SK-N-SH (cell line): Measurements from ENCODE around the gene RFX3. TPM values are rescaled to one million over a fixed set of nuclear protein-coding genes. Genes with fewer than 3 reads are reported as not detected.

Experiments used
- CTCF ChIA-PET: fragments of 300-600, 350-600 bp; formaldehyde crosslinking; extraction: SDS; loops from one replicate; lab custom pipeline; 2021; lab: Yijun Ruan, JAX
- POLR2A ChIA-PET: fragments of 350-600 bp; sonication (Branson Sonifier 250); formaldehyde crosslinking; extraction: SDS; loops from one replicate; lab custom pipeline; 2020; ENCODE audit warnings: antibody characterized with exemption, inconsistent platforms; lab: Yijun Ruan, JAX
- DNase-seq: peaks from one replicate; pipeline ENCODE4 v3.0.0; 2012
- H2AFZ ChIP-seq: fragments of 200-600 bp; sonication (generic); 2 replicates; pipeline ENCODE4 v1.8.1; 2016; ENCODE audit warnings: antibody characterized with exemption, mild to moderate bottlenecking, low read depth
- H3F3A ChIP-seq: fragments of 200-600 bp; sonication (generic); replicated peaks from 2 replicates; pipeline ENCODE3; 2016; ENCODE audit warnings: antibody characterized with exemption, mild to moderate bottlenecking; ENCODE audit not compliant: insufficient read depth
- H3K27ac ChIP-seq, 2 experiments: fragments of 200-500 bp in 1 of 2; fragments of 200-600 bp in 1 of 2; sonication (Bioruptor generic) in 1 of 2; sonication (generic), shearing (Covaris generic) in 1 of 2; 2 replicates each; pipeline versions ENCODE4 v1.5.1 to v1.6.1; 2014 to 2016; ENCODE audit warnings: low read depth in 2 of 2, inconsistent platforms in 1 of 2, low read length in 1 of 2, mild to moderate bottlenecking in 1 of 2, mixed read lengths in 1 of 2
- H3K27me3 ChIP-seq: fragments of 200-600 bp; sonication (generic), shearing (Covaris generic); 2 replicates; pipeline ENCODE4 v1.6.1; 2016; ENCODE audit warnings: mixed run types; ENCODE audit not compliant: insufficient read depth
- H3K36me3 ChIP-seq, 2 experiments: fragments of 200-500 bp in 1 of 2; fragments of 200-600 bp in 1 of 2; sonication (Bioruptor generic) in 1 of 2; sonication (generic) in 1 of 2; replicated peaks in 1 of 2; 2 replicates each; pipeline versions ENCODE3 to v1.5.1; 2014 to 2016; ENCODE audit warnings: low read length in 1 of 2, mild to moderate bottlenecking in 1 of 2; ENCODE audit not compliant: insufficient read depth in 2 of 2, control insufficient read depth in 1 of 2
- H3K4me1 ChIP-seq, 2 experiments: fragments of 200-500 bp in 1 of 2; fragments of 200-600 bp in 1 of 2; sonication (Bioruptor generic) in 1 of 2; sonication (generic), shearing (Covaris generic) in 1 of 2; 2 replicates each; pipeline versions ENCODE4 v1.5.1 to v1.6.1; 2014 to 2016; ENCODE audit warnings: low read depth in 1 of 2, low read length in 1 of 2, mixed run types in 1 of 2; ENCODE audit not compliant: insufficient read depth in 2 of 2, control insufficient read depth in 1 of 2
- H3K4me2 ChIP-seq: fragments of 200-600 bp; sonication (generic), shearing (Covaris generic); 2 replicates; pipeline ENCODE4 v1.6.1; 2017; ENCODE audit warnings: mixed run types
- H3K4me3 ChIP-seq, 2 experiments: fragments of 200-500 bp in 1 of 2; fragments of 200-600 bp in 1 of 2; sonication (Bioruptor generic) in 1 of 2; sonication (generic), shearing (Covaris generic) in 1 of 2; 2 replicates each; pipeline versions ENCODE4 v1.5.1 to v1.8.1; 2014 to 2016; ENCODE audit warnings: low read depth in 2 of 2, inconsistent platforms in 1 of 2, low read length in 1 of 2, mild to moderate bottlenecking in 1 of 2, mixed read lengths in 1 of 2, moderate library complexity in 1 of 2
- H3K79me2 ChIP-seq: fragments of 200-600 bp; sonication (generic); 2 replicates; pipeline ENCODE4 v1.8.1; 2017; ENCODE audit warnings: mild to moderate bottlenecking; ENCODE audit not compliant: insufficient read depth
- H3K9ac ChIP-seq: fragments of 200-600 bp; sonication (generic); 2 replicates; pipeline ENCODE4 v1.6.1; 2017; ENCODE audit warnings: mixed run types
- H3K9me2 ChIP-seq: fragments of 200-600 bp; sonication (generic); 2 replicates; pipeline ENCODE4 v1.6.1; 2017; ENCODE audit warnings: mixed run types
- H3K9me3 ChIP-seq: fragments of 200-600 bp; sonication (generic); 2 replicates; pipeline ENCODE4 v1.6.1; 2017; ENCODE audit warnings: mixed run types, mild to moderate bottlenecking, moderate library complexity
- H4K20me1 ChIP-seq: fragments of 200-600 bp; sonication (generic); 2 replicates; pipeline ENCODE4 v1.6.1; 2017; ENCODE audit warnings: mild to moderate bottlenecking, mixed run types; ENCODE audit not compliant: insufficient read depth
- CHD2 ChIP-seq: fragments of 150-350 bp; IDR thresholded peaks from 2 replicates; pipeline ENCODE4 v1.6.1; 2018; ENCODE audit warnings: low read length; ENCODE audit not compliant: partially characterized antibody
- EP300 ChIP-seq, 2 experiments: IDR thresholded peaks; 2 replicates each; pipeline versions ENCODE4 v1.4.0 to v1.6.1; 2012; ENCODE audit warnings: borderline replicate concordance in 1 of 2, low read depth in 1 of 2, low read length in 1 of 2
- FOSL2 ChIP-seq: IDR thresholded peaks from 2 replicates; pipeline ENCODE4 v1.4.0; 2012; ENCODE audit warnings: low read depth, mild to moderate bottlenecking, moderate library complexity, borderline replicate concordance
- FOXJ3 ChIP-seq: sonication (generic); formaldehyde crosslinking; IDR thresholded peaks from 2 replicates; pipeline ENCODE4 v1.5.1; 2020; ENCODE audit warnings: mild to moderate bottlenecking, missing genetic modification reagents
- FOXM1 ChIP-seq: IDR thresholded peaks from 2 replicates; pipeline ENCODE4 v1.4.0; 2012; ENCODE audit warnings: low read depth, mild to moderate bottlenecking
- GATA2 ChIP-seq: sonication (generic); formaldehyde crosslinking; IDR thresholded peaks from 2 replicates; pipeline ENCODE4 v1.5.0; 2020; ENCODE audit warnings: mild to moderate bottlenecking, missing genetic modification reagents
- MEF2A ChIP-seq: IDR thresholded peaks from 2 replicates; pipeline ENCODE4 v1.4.0; 2012; ENCODE audit warnings: low read depth, borderline replicate concordance
- MXI1 ChIP-seq: IDR thresholded peaks from 2 replicates; pipeline ENCODE4 v1.6.1; 2012; ENCODE audit warnings: mild to moderate bottlenecking, low read depth, low read length, improper control_type of control experiment
- NFIC ChIP-seq: IDR thresholded peaks from 2 replicates; pipeline ENCODE4 v1.4.0; 2012; ENCODE audit warnings: borderline replicate concordance
- NRF1 ChIP-seq: IDR thresholded peaks from 2 replicates; pipeline ENCODE4 v1.6.1; 2012; ENCODE audit warnings: low read depth, mild to moderate bottlenecking, low read length
- RAD21 ChIP-seq: IDR thresholded peaks from 2 replicates; pipeline ENCODE4 v1.6.1; 2012; ENCODE audit warnings: mild to moderate bottlenecking, low read length
- RFX5 ChIP-seq: IDR thresholded peaks from 2 replicates; pipeline ENCODE4 v1.6.1; 2012; ENCODE audit warnings: mild to moderate bottlenecking, improper control_type of control experiment, low read length
- RXRA ChIP-seq: IDR thresholded peaks from 2 replicates; pipeline ENCODE4 v1.4.0; 2012; ENCODE audit warnings: low read depth, mild to moderate bottlenecking, borderline replicate concordance
- SMC3 ChIP-seq: IDR thresholded peaks from 2 replicates; pipeline ENCODE4 v1.6.1; 2012; ENCODE audit warnings: low read depth, low read length, improper control_type of control experiment
- USF2 ChIP-seq: fragments of 150-350 bp; IDR thresholded peaks from 2 replicates; pipeline ENCODE4 v1.6.1; 2017; ENCODE audit warnings: antibody characterized with exemption, low read length, low read depth, borderline replicate concordance
- WGBS: methylation state at CpG from one replicate; pipeline ENCODE4 v1.1.6; 2017; ENCODE audit warnings: low lambda C conversion rate; 5-methylcytosine and 5-hydroxymethylcytosine counted together
- polyA plus RNA-seq, 3 experiments: library from polyadenylated mRNA; depleted of rRNA; stranded (reverse); fragments of >200 nt; gene quantifications; 2 replicates each; pipeline ENCODE4 v1.2.3, GENCODE V29; 2012
- TF ChIP-seq, protein P1 (sequence below): fragments of 150-350 bp; IDR thresholded peaks from 2 replicates; pipeline ENCODE4 v1.6.1; 2016; ENCODE audit warnings: mild to moderate bottlenecking, low read depth, low read length

The RFX3 gene
- polyA plus RNA-seq, 1 of the 3 experiments (the other 2 are of a cell fraction), result 1.7 TPM

GRCh38 chr9:3521966-3522365, 3.8 kb downstream of the RFX3 start:
- Histone ChIP-seq H3K4me3 (no peak overlapping the region), H3K36me3 (no peaks in the 10 kb centered on the region), H3K79me2 (peaks cover 59% of the 10 kb centered on the region), H3F3A (peaks cover 7% of the 10 kb centered on the region), H4K20me1 (no peaks in the 10 kb centered on the region; the same call in 1 of the 2 replicates), H3K27me3 (no peaks in the 10 kb centered on the region), H3K9me3 (no peaks in the 10 kb centered on the region), H3K27ac (no peak overlapping the region), H3K9ac (no peak overlapping the region), H3K4me2 (no peak overlapping the region), H3K4me1 (peaks cover 6 to 18% of the 10 kb centered on the region in 2 experiments; a peak in 2 of 4 replicates), H3K9me2 (no peaks in the 10 kb centered on the region), H2AFZ (no peak overlapping the region)
- POLR2A ChIA-PET, result no interaction called here
- 91% methylated on average over 1 of the region's 1 CpG for WGBS
- TF ChIP-seq GATA2, result no peak
- DNase-seq, result no peak
- CTCF ChIA-PET, result interaction anchor here (1.0 to 1.2 kb wide), 2 partner anchors 49 to 58 kb away, joined by 3 to 4 read pairs; no protein-coding TSS in a partner anchor

DNA sequence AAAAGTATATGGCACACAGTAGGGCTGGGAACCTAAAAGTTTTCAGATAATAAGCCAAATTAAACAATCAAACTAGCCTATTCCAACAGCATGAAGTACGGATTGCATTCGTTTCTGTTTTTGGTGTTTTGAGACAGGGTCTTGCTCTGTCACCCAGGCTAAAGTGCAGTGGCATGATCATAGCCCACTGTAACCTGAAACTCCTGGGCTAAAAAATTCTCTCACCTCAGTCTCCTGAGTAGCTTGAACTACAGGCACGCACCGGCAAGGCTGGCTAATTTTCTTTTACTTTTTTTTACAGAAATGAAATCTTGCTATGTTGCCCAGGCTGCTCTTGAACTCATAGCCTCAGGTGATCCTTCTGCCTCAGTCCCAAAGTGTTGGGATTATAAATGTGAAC, 5.2 kb downstream of the RFX3 start:
- Histone ChIP-seq H3K4me1 (peaks cover 6 to 23% of the 10 kb centered on the region in 2 experiments; a peak in 2 of 4 replicates), H3K9me3 (no peaks in the 10 kb centered on the region), H3K79me2 (peaks cover 56% of the 10 kb centered on the region), H3K4me3 (no peak overlapping the region), H3K27me3 (no peaks in the 10 kb centered on the region), H3K9me2 (no peaks in the 10 kb centered on the region), H3K36me3 (no peaks in the 10 kb centered on the region), H3F3A (peaks cover 4% of the 10 kb centered on the region), H3K27ac (no peak overlapping the region), H3K4me2 (no peak overlapping the region), H2AFZ (no peak overlapping the region), H3K9ac (no peak overlapping the region), H4K20me1 (no peaks in the 10 kb centered on the region; the same call in 1 of the 2 replicates)
- ChIA-PET POLR2A (interaction anchor here (0.6 kb wide), 1 partner anchor 677 kb away, joined by 3 read pairs; the partner anchor contains the start of gene PUM3), CTCF (no interaction called here)
- DNase-seq, result no peak
- WGBS, result 98% methylated on average over 4 of the region's 4 CpGs
- TF ChIP-seq RXRA (no peak), FOXM1 (no peak), FOSL2 (no peak), RAD21 (no peak), RFX5 (no peak), USF2 (no peak), SMC3 (no peak), FOXJ3 (no peak), NFIC (no peak), MEF2A (no peak), NRF1 (no peak), EP300 (IDR thresholded peaks at IDR 0.05; ENCODE audit: borderline replicate concordance in 1 of 2, low read depth in 1 of 2, low read length in 1 of 2) (no peak), CHD2 (no peak), MXI1 (no peak)
- TF ChIP-seq, protein P1, sequence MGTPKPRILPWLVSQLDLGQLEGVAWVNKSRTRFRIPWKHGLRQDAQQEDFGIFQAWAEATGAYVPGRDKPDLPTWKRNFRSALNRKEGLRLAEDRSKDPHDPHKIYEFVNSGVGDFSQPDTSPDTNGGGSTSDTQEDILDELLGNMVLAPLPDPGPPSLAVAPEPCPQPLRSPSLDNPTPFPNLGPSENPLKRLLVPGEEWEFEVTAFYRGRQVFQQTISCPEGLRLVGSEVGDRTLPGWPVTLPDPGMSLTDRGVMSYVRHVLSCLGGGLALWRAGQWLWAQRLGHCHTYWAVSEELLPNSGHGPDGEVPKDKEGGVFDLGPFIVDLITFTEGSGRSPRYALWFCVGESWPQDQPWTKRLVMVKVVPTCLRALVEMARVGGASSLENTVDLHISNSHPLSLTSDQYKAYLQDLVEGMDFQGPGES, result no peak
